Measurements from ENCODE around the gene CAPN15.
A peak's percentile ranks its signal among the peaks of the same experiment; 100 is the strongest.

CAPN15 gene

GRCh38 chr16:578232-578869 is 50.8 kb downstream of the CAPN15 start:
- no peak for DNase-seq (ENCODE audit: low read depth)

DNA sequence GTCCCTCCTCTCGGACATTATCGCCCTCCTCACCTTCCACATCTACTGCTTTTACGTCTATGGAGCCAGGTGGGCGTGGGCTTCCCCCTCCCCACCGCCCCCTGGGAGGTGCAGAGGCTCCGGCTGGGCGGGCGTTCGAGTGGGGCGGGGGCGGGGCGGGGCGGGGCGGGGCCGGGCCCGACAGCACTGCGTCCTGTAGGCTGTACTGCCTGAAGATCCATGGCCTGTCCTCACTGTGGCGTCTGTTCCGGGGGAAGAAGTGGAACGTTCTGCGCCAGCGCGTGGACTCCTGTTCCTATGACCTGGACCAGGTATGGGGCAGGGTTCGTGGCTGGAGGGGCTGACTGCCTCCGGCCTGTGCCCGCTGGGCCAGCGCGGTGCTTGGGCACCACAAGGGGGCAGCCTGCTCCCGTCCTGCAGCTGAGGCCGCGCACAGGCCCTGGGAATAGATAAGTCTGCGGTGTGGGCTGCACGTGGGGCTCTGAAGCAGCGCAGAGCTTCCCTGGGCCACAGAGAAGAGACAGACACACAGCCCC is 51.4 kb downstream of the CAPN15 start:
- DNase-seq (ENCODE audit: low read depth) = no peak

DNA sequence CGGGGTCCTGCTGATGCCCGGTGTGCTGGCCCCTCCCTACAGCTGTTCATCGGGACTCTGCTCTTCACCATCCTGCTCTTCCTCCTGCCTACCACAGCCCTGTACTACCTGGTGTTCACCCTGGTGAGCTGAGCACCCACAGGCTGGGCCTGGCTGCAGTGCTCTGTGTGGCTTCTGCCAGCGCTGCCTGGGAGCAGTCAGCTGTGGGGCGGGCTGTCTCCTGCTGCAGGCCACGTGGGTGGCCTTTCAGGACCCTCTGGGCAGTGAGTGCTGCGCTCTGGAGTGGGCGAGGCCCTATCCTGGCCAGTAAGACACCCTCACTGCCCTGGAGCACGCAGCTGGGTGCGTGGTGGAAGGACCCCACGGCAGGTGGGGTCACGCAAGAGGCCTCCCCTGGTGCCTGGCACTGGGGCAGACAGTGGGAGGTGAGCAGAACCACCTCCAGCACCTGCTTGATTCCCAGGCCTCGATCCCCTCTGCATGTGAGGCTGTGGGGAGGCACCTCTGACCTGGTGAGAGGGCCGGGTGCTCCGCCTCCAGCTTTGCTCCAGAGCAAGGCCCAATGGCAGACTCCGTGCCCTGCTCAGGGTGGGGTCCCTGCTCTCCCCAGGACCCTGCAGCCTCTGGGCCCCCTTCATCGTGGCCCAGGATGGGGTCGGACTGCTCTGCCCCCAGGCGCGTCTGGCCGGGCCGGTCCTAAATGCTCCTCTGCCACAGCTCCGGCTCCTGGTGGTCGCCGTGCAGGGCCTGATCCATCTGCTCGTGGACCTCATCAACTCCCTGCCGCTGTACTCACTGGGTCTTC is 52.8 kb downstream of the CAPN15 start:
- no peak for DNase-seq (ENCODE audit: low read depth)

DNA sequence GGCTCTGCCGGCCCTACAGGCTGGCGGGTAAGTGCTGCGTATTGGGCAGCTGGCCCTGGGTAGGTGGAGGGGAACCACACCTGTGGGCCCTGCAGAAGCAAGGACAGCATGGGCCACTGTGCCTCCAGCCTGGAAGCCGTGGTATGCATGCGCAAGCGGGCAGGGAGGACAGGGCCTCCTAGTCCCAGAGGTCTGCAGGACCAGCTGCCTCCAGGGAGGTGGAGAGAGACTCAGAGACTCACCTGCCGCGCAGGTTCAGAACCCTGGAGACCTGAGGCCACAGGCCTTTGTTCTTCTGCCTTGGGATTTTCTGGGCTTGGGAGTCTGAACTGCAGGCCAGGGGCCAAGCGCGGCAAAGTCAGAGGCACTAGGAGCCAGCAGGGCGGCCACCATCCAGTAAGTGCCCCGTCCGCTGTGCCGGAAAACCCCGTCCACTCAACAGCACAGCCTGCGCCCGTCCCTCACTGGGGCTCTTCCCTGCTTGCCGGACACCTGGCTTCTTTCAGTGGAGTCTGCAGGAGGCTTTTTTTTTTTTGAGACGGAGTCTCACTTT is 53.5 kb downstream of the CAPN15 start:
- no peak for DNase-seq (ENCODE audit: low read depth)

DNA sequence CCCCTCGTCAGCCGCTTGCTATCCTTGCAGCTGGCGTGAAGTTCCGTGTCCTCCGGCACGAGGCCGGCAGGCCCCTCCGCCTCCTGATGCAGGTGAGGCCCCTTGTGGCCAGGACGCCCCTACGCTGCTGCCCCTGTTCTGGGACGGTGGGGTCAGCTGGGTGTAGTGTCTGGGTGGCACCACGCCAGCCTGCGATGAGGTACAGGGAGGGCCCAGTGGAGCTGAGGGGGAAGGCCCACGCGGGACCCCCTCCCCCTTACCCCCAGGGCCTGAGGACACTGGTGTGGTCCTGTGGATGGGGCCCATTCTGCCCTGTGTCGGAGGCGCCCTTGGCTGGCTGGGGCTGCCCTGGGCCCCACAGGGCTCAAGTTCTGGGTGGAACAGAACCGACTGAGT is 54.7 kb downstream of the CAPN15 start:
- DNase-seq (ENCODE audit: low read depth) = no peak

- DNase-seq (ENCODE audit: low read depth) = no peak
These were observed 55.3 kb downstream of the CAPN15 start for GRCh38 chr16:582614-583331.

DNA sequence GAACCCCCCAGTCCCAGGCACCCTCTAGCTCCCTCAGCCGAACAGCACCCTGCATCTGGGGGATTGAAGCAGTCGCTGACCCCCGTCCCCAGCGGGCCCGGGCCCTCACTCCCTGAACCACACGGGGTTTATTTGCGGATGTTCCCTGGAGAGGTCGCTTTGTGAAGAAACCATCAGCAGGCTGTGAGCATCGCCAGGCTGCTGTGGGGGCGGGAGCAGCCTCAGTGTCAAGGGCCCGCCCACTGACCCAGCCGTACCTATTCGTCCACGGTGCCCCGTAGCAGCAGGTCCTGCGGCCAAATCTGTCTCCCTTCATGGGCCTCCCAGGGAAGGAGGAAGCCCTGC is 55.9 kb downstream of the CAPN15 start:
- no peak for DNase-seq (ENCODE audit: low read depth)

GRCh38 chr16:583815-584591 is 56.5 kb downstream of the CAPN15 start:
- DNase-seq (ENCODE audit: low read depth) = no peak

DNA sequence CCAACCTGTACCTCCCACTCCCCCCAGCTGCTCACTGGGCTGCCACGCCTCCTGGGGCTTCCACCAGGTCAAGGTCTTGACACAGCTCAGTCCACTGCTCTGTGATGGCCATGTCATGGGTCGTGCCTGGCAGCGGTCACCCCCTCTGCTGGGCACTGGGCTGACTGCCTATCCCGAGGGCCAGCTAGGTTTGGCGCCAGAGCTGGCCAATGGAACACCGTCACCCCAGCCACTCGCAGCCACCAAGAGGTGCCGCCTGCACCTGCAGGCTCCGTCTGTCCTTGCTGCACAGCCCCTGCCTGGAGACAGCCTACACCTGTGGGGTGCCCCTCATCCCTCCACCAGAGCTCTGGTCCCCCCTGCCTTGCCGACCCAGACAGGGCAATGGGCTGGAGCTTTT is 57.8 kb downstream of the CAPN15 start:
- DNase-seq (ENCODE audit: low read depth) = no peak

DNA sequence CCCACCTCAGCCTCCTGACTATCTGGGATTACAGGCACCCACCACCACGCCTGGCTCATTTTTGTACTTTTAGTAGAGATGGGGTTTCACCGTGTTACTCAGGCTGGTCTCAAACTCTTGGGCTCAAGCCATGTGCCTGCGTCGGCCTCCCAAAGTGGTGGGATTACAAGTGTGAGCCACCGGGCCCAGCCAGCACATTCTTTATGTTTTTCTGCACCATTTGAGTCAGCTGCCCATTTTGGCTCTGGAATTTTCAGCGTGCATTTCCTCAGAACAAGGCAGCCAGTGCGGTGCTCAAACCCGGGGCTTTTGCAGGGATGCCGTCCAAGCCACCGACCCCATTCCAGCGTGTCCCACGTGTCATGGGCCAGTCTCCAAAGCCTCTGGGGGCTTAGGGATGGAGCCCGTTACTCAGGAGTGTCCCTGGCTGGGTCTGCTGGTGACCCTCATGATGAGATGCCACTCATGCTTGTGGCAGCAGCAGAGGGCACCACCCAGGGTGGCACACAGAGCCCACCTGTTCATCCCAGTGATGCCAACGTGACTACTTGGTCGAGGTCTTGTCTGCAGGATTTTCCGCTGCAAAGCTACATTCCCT is 58.6 kb downstream of the CAPN15 start:
- DNase-seq (ENCODE audit: low read depth) = no peak

GRCh38 chr16:586645-587590 is 59.4 kb downstream of the CAPN15 start:
- DNase-seq (ENCODE audit: low read depth) = no peak

GRCh38 chr16:588639-588888 is 61.1 kb downstream of the CAPN15 start:
- DNase-seq (ENCODE audit: low read depth) = peak; percentile 41

DNA sequence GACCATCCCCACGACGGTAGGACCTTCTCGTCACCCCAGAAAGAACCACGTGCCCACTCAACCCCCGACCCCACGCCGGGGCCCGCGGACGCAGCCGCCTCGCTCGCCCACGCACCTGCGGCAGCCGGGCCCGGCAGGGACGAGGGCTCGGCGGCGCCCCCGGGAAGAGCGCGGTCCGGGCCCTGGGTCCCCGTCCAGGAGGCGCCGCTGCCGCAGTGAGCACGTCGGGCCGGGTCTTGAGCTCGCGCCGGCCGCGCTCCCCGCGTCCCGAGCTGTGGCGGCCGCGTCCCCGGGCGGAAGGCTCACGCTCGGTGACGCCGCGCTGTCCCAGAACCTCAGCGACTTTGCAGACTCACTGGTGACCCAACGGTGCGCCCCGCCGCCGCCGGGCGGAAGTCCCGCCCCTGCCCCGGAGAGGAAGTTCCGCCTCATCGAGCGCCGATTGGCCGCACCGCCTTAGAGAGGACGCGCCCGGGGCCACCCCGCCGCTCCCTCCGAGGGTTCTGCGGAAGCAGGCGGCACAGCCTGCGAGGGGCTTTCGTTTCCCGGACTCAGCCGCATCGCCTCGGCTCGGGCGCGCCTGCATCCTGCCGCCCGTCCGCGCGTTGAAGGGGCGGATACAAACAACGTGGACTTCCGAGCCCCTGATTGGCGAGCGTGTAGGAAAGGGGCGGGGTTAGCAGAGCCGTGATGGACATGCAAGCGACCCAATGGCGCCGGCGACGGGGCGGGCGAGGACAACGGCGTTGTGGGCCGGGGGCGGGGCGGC is 61.6 kb downstream of the CAPN15 start:
- peak; percentile 68 for DNase-seq (ENCODE audit: low read depth)

- peak; percentile 85 for DNase-seq (ENCODE audit: low read depth)
These were observed 62.2 kb downstream of the CAPN15 start, which contains the start of gene RAB40C for GRCh38 chr16:589658-590187. Gene RAB40C (plus strand): TSS chr16:590066. CDS start chr16:590292, 226 bp downstream.

DNA sequence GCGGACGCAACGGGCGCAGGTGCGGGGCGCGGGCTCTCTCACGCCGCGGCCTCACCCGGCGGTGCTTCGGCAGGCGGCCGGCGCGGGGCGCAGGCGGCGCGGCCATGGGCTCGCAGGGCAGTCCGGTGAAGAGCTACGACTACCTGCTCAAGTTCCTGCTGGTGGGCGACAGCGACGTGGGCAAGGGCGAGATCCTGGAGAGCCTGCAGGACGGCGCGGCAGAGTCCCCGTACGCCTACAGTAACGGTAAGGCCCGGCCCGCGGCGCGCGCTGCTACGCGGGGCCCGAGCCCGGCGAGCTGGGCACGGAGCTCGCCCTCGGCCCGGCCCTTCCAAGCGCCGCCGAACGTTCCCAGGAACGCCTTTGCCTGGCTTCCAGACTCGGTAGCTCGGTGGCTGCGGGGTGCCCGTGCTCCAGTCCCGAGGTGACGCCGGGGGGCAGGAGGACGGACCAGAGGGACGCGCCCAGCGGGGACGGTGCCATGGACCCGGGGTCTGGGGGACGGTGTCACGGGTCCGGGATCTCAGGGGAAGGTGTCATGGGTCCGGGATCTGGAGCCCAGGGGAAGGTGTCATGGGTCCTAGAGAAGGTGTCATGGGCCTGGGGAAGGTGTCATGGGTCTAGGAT is 62.8 kb downstream of the CAPN15 start:
- DNase-seq (ENCODE audit: low read depth) = no peak

DNA sequence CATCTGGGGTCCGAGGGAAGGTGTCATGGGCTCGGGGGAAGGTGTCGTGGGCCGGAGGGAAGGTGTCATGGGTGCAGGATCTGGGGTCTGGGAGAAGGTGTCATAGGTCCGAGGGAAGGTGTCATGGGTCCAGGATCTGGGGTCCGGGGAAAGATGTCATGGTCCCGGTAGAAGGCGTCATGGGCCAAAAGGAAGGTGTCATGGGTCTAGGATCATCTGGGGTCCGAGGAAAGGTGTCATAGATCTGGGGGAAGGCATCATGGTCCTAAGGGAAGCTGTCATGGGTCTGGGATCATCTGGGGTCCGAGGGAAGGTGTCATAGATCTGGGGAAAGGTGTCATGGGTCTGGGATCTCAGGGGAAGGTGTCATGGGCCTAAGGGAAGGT is 63.3 kb downstream of the CAPN15 start:
- no peak for DNase-seq (ENCODE audit: low read depth)

- no peak for DNase-seq (ENCODE audit: low read depth)
These were observed 63.7 kb downstream of the CAPN15 start for GRCh38 chr16:591231-591630.

GRCh38 chr16:591892-592517 is 64.5 kb downstream of the CAPN15 start:
- no peak for DNase-seq (ENCODE audit: low read depth)

All from non-pigmented ciliary epithelial cell (primary cell).